Upper lobe of left lung (tissue), 4 donors: ENCODE measurements around the gene SUFU.

Experiments
- CTCF ChIP-seq, 6 experiments: fragments of 450-650 bp in 4 of 6; fragments of 200-600 bp in 2 of 6; sonication (generic) in 2 of 6; IDR thresholded peaks; one replicate each; pipeline ENCODE4 v1.5.1; 2016 to 2019; ENCODE audit warnings: antibody characterized with exemption in 6 of 6
- POLR2A ChIP-seq, 4 donors: fragments of 450-650 bp; IDR thresholded peaks; one replicate each; pipeline ENCODE4 v1.5.1; 2016 to 2017; ENCODE audit warnings: antibody characterized with exemption in 4 of 4, mild to moderate bottlenecking in 2 of 4

- TF ChIP-seq CTCF (IDR thresholded peaks at IDR 0.05) (no peak), POLR2A (IDR thresholded peaks at IDR 0.05) (no peak)
Measured at GRCh38 chr10:102632394-102633111, 128.8 kb downstream of the SUFU start.
